Peyer's patch (tissue), 4 donors: ENCODE results near the gene SUGCT. TPM values are rescaled to one million over a fixed set of nuclear protein-coding genes. Genes with fewer than 3 reads are reported as not detected.

Experiments
- DNase-seq, 3 donors: peaks; one replicate each; pipeline ENCODE4 v3.0.0-alpha.2; 2017 to 2019
- H3K27ac ChIP-seq, 4 donors: fragments of 200-600 bp; sonication (generic); one replicate each; pipeline ENCODE4 v1.5.1; 2016 to 2019
- H3K27me3 ChIP-seq, 2 donors: fragments of 200-600 bp; sonication (generic); one replicate each; pipeline ENCODE4 v1.5.1; 2019
- H3K36me3 ChIP-seq, 3 donors: fragments of 200-600 bp; sonication (generic); one replicate each; pipeline ENCODE4 v1.5.1; 2016 to 2019
- H3K4me1 ChIP-seq, 4 donors: fragments of 200-600 bp; sonication (generic); one replicate each; pipeline ENCODE4 v1.5.1; 2016 to 2019
- H3K4me3 ChIP-seq, 4 donors: fragments of 200-600 bp; sonication (generic); 1 replicate in 3 of 4; 2 replicates in 1 of 4; pipeline ENCODE4 v1.5.1; 2016 to 2019; ENCODE audit warnings: mild to moderate bottlenecking in 1 of 4
- H3K9me3 ChIP-seq, 4 donors: fragments of 200-600 bp; sonication (generic); one replicate each; pipeline ENCODE4 v1.5.1; 2016 to 2019; ENCODE audit warnings: mild to moderate bottlenecking in 1 of 4
- POLR2A ChIP-seq, 2 donors: fragments of 450-650 bp; IDR thresholded peaks; one replicate each; pipeline ENCODE4 v1.5.1; 2017; ENCODE audit warnings: antibody characterized with exemption in 2 of 2, mild to moderate bottlenecking in 2 of 2, moderate library complexity in 2 of 2
- total RNA-seq, 4 donors: library from RNA; depleted of rRNA; stranded (reverse); fragments of >200 nt; gene quantifications; one replicate each; pipeline ENCODE4 v1.1.0, GENCODE V29; 2016
- TF ChIP-seq, protein P1 (sequence below), 6 experiments: fragments of 450-650 bp in 4 of 6; fragments of 200-600 bp in 2 of 6; sonication (generic) in 1 of 6; IDR thresholded peaks; one replicate each; pipeline ENCODE4 v1.5.1; 2017 to 2019; ENCODE audit warnings: antibody characterized with exemption in 6 of 6, mild to moderate bottlenecking in 3 of 6, moderate library complexity in 1 of 6

The SUGCT gene
- total RNA-seq, 4 donors from 2014 or later, result 6.4 to 8.9 (median 8.3) TPM; not detected in 1

DNA sequence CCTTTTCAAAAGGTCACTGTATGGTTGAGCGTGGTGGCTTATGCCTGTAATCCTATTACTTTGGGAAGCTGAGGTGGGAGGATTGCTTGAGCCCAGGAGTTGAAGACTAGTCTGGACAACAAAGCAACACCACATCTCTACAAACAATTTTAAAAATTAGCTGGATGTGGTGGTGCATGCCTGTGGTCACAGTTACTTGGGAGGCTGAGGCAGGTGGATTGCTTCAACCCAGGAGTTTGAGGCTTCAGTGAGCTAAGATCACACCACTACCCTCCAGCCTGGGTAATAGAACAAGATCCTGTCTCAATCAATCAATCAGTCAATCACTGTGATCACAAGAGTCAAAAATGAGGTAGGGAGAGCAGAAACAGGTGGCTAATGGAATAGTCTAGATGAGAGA is 97.0 kb downstream of the SUGCT start:
- Histone ChIP-seq H3K27me3 (no peaks in the 10 kb centered on the region), H3K36me3 (no peaks in the 10 kb centered on the region), H3K9me3 (no peaks in the 10 kb centered on the region), H3K27ac (no peak overlapping the region), H3K4me3 (no peak overlapping the region), H3K4me1 (no peaks in the 10 kb centered on the region)
- DNase-seq, result no peak
- TF ChIP-seq, protein P1, sequence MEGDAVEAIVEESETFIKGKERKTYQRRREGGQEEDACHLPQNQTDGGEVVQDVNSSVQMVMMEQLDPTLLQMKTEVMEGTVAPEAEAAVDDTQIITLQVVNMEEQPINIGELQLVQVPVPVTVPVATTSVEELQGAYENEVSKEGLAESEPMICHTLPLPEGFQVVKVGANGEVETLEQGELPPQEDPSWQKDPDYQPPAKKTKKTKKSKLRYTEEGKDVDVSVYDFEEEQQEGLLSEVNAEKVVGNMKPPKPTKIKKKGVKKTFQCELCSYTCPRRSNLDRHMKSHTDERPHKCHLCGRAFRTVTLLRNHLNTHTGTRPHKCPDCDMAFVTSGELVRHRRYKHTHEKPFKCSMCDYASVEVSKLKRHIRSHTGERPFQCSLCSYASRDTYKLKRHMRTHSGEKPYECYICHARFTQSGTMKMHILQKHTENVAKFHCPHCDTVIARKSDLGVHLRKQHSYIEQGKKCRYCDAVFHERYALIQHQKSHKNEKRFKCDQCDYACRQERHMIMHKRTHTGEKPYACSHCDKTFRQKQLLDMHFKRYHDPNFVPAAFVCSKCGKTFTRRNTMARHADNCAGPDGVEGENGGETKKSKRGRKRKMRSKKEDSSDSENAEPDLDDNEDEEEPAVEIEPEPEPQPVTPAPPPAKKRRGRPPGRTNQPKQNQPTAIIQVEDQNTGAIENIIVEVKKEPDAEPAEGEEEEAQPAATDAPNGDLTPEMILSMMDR (IDR thresholded peaks at IDR 0.05), result no peak
- no peak for TF ChIP-seq POLR2A (IDR thresholded peaks at IDR 0.05)

- no peak overlapping the region for H3K27ac ChIP-seq
- no peak for DNase-seq
- no peaks in the 10 kb centered on the region for H3K9me3 ChIP-seq
- H3K4me3 ChIP-seq, result no peak overlapping the region
- no peaks in the 10 kb centered on the region for H3K36me3 ChIP-seq
- no peaks in the 10 kb centered on the region for H3K4me1 ChIP-seq
- no peaks in the 10 kb centered on the region for H3K27me3 ChIP-seq
- TF ChIP-seq, protein P1 (IDR thresholded peaks at IDR 0.05), result peak in 5 of 6 experiments; percentile 7 to 71 (median 68)
- TF ChIP-seq POLR2A (IDR thresholded peaks at IDR 0.05), result no peak
Measured at GRCh38 chr7:40232242-40232893, 97.6 kb downstream of the SUGCT start.

DNA sequence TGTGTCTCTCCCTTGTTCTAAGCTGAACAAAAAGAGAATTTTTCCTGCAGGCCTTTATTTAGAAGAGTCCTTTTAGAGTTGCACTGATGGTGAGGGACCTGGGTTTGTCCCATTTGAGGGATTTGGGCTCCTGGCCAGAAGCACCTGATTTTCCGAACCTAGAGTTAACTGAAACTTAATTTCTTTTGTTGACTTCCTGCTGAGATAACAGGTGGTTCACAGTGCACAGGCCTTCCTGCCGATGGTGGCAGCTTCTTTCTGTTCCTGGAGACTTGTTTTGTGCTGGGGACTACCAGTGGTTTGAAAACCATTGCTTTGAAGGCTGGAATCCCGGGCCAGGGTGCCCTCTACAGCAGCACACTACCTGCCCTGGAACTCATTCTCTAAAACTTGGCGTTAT is 99.2 kb downstream of the SUGCT start:
- H3K36me3 ChIP-seq, result no peaks in the 10 kb centered on the region
- H3K27ac ChIP-seq, result no peak overlapping the region
- H3K4me3 ChIP-seq, result no peak overlapping the region
- DNase-seq, result peak in 1 of 3 donors; percentile 47
- no peaks in the 10 kb centered on the region for H3K27me3 ChIP-seq
- TF ChIP-seq, protein P1 (IDR thresholded peaks at IDR 0.05), result no peak
- TF ChIP-seq POLR2A (IDR thresholded peaks at IDR 0.05), result no peak
- H3K9me3 ChIP-seq, result no peaks in the 10 kb centered on the region
- no peaks in the 10 kb centered on the region for H3K4me1 ChIP-seq

DNA sequence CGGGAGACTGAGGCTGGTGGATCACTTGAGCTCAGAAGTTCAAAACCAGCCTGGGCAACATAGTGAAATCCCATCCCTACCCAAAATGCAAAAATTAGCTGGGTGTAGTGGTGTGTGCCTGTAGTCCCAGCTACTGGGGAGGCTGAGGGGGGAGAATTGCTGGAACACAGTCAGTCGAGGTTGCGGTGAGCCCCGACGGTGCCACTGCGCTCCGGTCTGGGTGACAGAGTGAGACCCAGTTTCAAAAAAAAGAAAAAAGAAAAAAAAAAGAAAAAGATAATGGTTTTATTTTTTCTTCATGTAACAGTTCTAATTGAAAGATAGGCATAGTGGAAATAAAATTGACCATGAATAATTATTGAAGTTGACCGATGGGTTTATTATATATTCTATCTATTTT is 99.9 kb downstream of the SUGCT start:
- no peaks in the 10 kb centered on the region for H3K27me3 ChIP-seq
- no peaks in the 10 kb centered on the region for H3K9me3 ChIP-seq
- no peaks in the 10 kb centered on the region for H3K36me3 ChIP-seq
- H3K27ac ChIP-seq, result no peak overlapping the region
- no peak overlapping the region for H3K4me3 ChIP-seq
- no peak for TF ChIP-seq POLR2A (IDR thresholded peaks at IDR 0.05)
- TF ChIP-seq, protein P1 (IDR thresholded peaks at IDR 0.05), result no peak
- no peak for DNase-seq
- no peaks in the 10 kb centered on the region for H3K4me1 ChIP-seq

DNA sequence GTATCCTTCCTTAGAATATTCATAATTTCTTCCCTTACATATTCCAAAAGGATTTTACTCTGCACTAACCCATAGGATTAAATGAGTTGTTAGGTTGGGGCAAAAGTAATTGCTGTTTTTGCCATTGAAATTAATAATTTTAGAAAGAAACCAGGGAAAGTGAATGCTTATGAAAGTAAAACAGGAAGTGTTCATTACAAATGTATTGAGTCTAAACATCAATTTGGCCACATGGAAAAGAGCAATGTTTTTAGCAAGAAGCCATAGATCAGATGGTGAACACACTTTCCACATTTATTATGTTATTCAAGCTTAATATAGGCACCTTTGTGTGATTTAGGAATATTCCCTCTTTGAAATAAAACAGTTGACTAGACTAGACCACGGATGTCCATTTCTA is 102.9 kb downstream of the SUGCT start:
- no peaks in the 10 kb centered on the region for H3K27me3 ChIP-seq
- no peak for TF ChIP-seq POLR2A (IDR thresholded peaks at IDR 0.05)
- TF ChIP-seq, protein P1 (IDR thresholded peaks at IDR 0.05), result no peak
- H3K36me3 ChIP-seq, result no peaks in the 10 kb centered on the region
- no peak for DNase-seq
- no peaks in the 10 kb centered on the region for H3K9me3 ChIP-seq
- H3K4me3 ChIP-seq, result no peak overlapping the region
- H3K4me1 ChIP-seq, result no peaks in the 10 kb centered on the region
- no peak overlapping the region for H3K27ac ChIP-seq
